Measurements from ENCODE around the gene R3HDM2. TPM values are rescaled to one million over a fixed set of nuclear protein-coding genes. Genes with fewer than 3 reads are reported as not detected.

The R3HDM2 gene
- total and polyA plus RNA-seq, 2 of the 13 experiments (the other 11 are each of a cell fraction or from before 2014, with no cell fraction given) = 11.1 to 23.5 TPM

- no peaks in the 10 kb centered on the region; a peak in 1 of 5 replicates for H3K27me3 ChIP-seq (ENCODE audit: control insufficient read depth in 1 of 2, insufficient read depth in 2 of 2, low read length in 2 of 2)
- H3K36me3 ChIP-seq (replicated peaks in 1 of 2; ENCODE audit: control insufficient read depth in 1 of 2, insufficient read depth in 2 of 2, low read length in 2 of 2) = peaks cover 0 to 8% of the 10 kb centered on the region in 2 experiments; a peak in 1 of 5 replicates
- FAIRE-seq = no peak
- H3K4me2 ChIP-seq (ENCODE audit: low read depth, low read length) = no peak overlapping the region
- CTCF ChIA-PET (ENCODE audit: low intra/inter-chr PET ratio, low total read pairs) = no interaction called here
- H3K4me1 ChIP-seq (ENCODE audit: insufficient read depth, low read length) = no peaks in the 10 kb centered on the region
- no peak for TF ChIP-seq ZMYM3 (CRISPR knock-in tag; IDR thresholded peaks at IDR 0.05)
- TF ChIP-seq KAT8 (CRISPR knock-in tag; IDR thresholded peaks at IDR 0.05) = no peak
- no peak for TF ChIP-seq SRSF9 (IDR thresholded peaks at IDR 0.05; ENCODE audit: borderline replicate concordance, insufficient read depth, low read depth, low read length, poor library complexity, severe bottlenecking)
- no peak for TF ChIP-seq MZF1 (CRISPR knock-in tag; IDR thresholded peaks at IDR 0.05; ENCODE audit: borderline replicate concordance)
- no peak for TF ChIP-seq ZNF749 (CRISPR knock-in tag; IDR thresholded peaks at IDR 0.05; ENCODE audit: borderline replicate concordance)
- no peak for TF ChIP-seq MEF2D (CRISPR knock-in tag; IDR thresholded peaks at IDR 0.05)
- intact Hi-C loops (cut with micrococcal nuclease; ENCODE audit: unreplicated experiment) = no loop called here
- no peak for DNase-seq (ENCODE audit: low spot score)
- WGBS (ENCODE audit: low lambda C conversion rate) = 94% methylated on average over 2 of the region's 2 CpGs
- no TSS peak for BruUV-seq (replicated peaks)
- POLR2A ChIA-PET = no interaction called here
- in situ Hi-C loops (cut with HindIII; ENCODE audit: extremely low pct_ligation_motif_present, low pct_unique_long_range_greater_than_20kb) = no loop called here
- H2AFZ ChIP-seq (ENCODE audit: low read length) = no peak overlapping the region
- no peak overlapping the region for H3K27ac ChIP-seq (ENCODE audit: extremely low read length, insufficient read depth, low read length)
- H4K20me1 ChIP-seq (ENCODE audit: insufficient read depth, low read length) = no peaks in the 10 kb centered on the region
- H3K9ac ChIP-seq (ENCODE audit: insufficient read depth, low read depth, low read length) = no peak overlapping the region
- H3K9me3 ChIP-seq (ENCODE audit: low read length) = no peaks in the 10 kb centered on the region
- H3K79me2 ChIP-seq (ENCODE audit: insufficient read depth, low read length) = no peaks in the 10 kb centered on the region
- ATAC-seq = no peak
- no peak overlapping the region for H3K4me3 ChIP-seq (replicated peaks in 1 of 3; ENCODE audit: insufficient read depth in 1 of 3, low read depth in 2 of 3, low read length in 3 of 3)
Measured at GRCh38 chr12:57397441-57397840, 33.4 kb downstream of the R3HDM2 start.

GRCh38 chr12:57395121-57395520 is 35.7 kb downstream of the R3HDM2 start:
- in situ Hi-C loops (cut with HindIII; ENCODE audit: extremely low pct_ligation_motif_present, low pct_unique_long_range_greater_than_20kb) = no loop called here
- Histone ChIP-seq H3K4me2 (ENCODE audit: low read depth, low read length) (no peak overlapping the region), H3K4me3 (replicated peaks in 1 of 3; ENCODE audit: insufficient read depth in 1 of 3, low read depth in 2 of 3, low read length in 3 of 3) (no peak overlapping the region), H2AFZ (ENCODE audit: low read length) (no peak overlapping the region), H3K79me2 (ENCODE audit: insufficient read depth, low read length) (no peaks in the 10 kb centered on the region), H3K36me3 (replicated peaks in 1 of 2; ENCODE audit: control insufficient read depth in 1 of 2, insufficient read depth in 2 of 2, low read length in 2 of 2) (peaks cover 0 to 8% of the 10 kb centered on the region in 2 experiments; a peak in 1 of 5 replicates), H3K9me3 (ENCODE audit: low read length) (no peaks in the 10 kb centered on the region), H3K4me1 (ENCODE audit: insufficient read depth, low read length) (no peaks in the 10 kb centered on the region), H3K27ac (ENCODE audit: extremely low read length, insufficient read depth, low read length) (no peak overlapping the region), H3K27me3 (ENCODE audit: control insufficient read depth in 1 of 2, insufficient read depth in 2 of 2, low read length in 2 of 2) (no peaks in the 10 kb centered on the region; a peak in 1 of 5 replicates), H3K9ac (ENCODE audit: insufficient read depth, low read depth, low read length) (no peak overlapping the region), H4K20me1 (ENCODE audit: insufficient read depth, low read length) (no peaks in the 10 kb centered on the region)
- intact Hi-C loops (cut with micrococcal nuclease; ENCODE audit: unreplicated experiment) = no loop called here
- 99% methylated on average over 18 of the region's 18 CpGs for WGBS (ENCODE audit: low lambda C conversion rate)
- FAIRE-seq = no peak
- no peak for ATAC-seq
- TF ChIP-seq KLF6 (CRISPR knock-in tag; IDR thresholded peaks at IDR 0.05) (no peak), ZBTB1 (CRISPR knock-in tag; IDR thresholded peaks at IDR 0.05; ENCODE audit: borderline replicate concordance) (no peak), AHR (CRISPR knock-in tag; IDR thresholded peaks at IDR 0.05) (no peak), ZNF615 (CRISPR knock-in tag; IDR thresholded peaks at IDR 0.05; ENCODE audit: borderline replicate concordance) (no peak), NR2F2 (IDR thresholded peaks at IDR 0.05; ENCODE audit: borderline replicate concordance, low read depth) (no peak)
- BruUV-seq (replicated peaks) = no TSS peak
- POLR2A ChIA-PET = no interaction called here
- no peak for DNase-seq (ENCODE audit: low spot score)
- CTCF ChIA-PET (ENCODE audit: low intra/inter-chr PET ratio, low total read pairs) = no interaction called here
